Testis (tissue), 2 donors: ENCODE results near the gene EIF2A.

ENCODE experiments used
- CTCF ChIP-seq, 3 experiments: fragments of 450-650 bp in 2 of 3; fragments of 200-600 bp in 1 of 3; sonication (generic) in 1 of 3; IDR thresholded peaks; one replicate each; pipeline ENCODE4 v1.5.1; 2016 to 2019; ENCODE audit warnings: antibody characterized with exemption in 3 of 3, mild to moderate bottlenecking in 2 of 3, moderate library complexity in 1 of 3
- POLR2A ChIP-seq: fragments of 450-650 bp; IDR thresholded peaks from one replicate; pipeline ENCODE4 v1.6.1; 2017; ENCODE audit warnings: antibody characterized with exemption, mild to moderate bottlenecking, moderate library complexity

- no peak for TF ChIP-seq CTCF (IDR thresholded peaks at IDR 0.05)
- TF ChIP-seq POLR2A, result no peak
Measured at GRCh38 chr3:150540297-150540696, 6.3 kb upstream of the EIF2A start.
